ENCODE measurements around the gene SCART1. TPM values are rescaled to one million over a fixed set of nuclear protein-coding genes. Genes with fewer than 3 reads are reported as not detected.

Gene SCART1
- total RNA-seq, 2 experiments from 2014 or later, result 5.0 to 5.2 TPM

GRCh38 chr10:133458021-133458709 is 4.4 kb downstream of the SCART1 start:
- ChIA-PET CTCF (no interaction called here), POLR2A (no interaction called here)
- Histone ChIP-seq H3K36me3 (ENCODE audit: insufficient read depth, low read length) (no peaks in the 10 kb centered on the region), H3K4me1 (ENCODE audit: insufficient read depth, low read length) (peaks cover 3% of the 10 kb centered on the region), H3K9me3 (ENCODE audit: control insufficient read depth in 1 of 2, insufficient read depth in 1 of 2, low read length in 2 of 2) (no peaks in the 10 kb centered on the region), H3K4me3 (ENCODE audit: low read length) (no peak overlapping the region), H3K27ac (ENCODE audit: low read depth in 1 of 2, low read length in 2 of 2) (no peak overlapping the region), H3K27me3 (ENCODE audit: control insufficient read depth in 1 of 2, insufficient read depth in 2 of 2, low read length in 2 of 2) (no peaks in the 10 kb centered on the region)
- peak in 1 of 14 experiments; percentile 12 for DNase-seq
- Mint-ChIP-seq H3K27ac (no peak overlapping the region), H3K36me3 (ENCODE audit: low read depth) (no peaks in the 10 kb centered on the region), H3K4me1 (ENCODE audit: low read depth) (no peaks in the 10 kb centered on the region), H3K27me3 (no peaks in the 10 kb centered on the region), H3K4me3 (no peak overlapping the region), H3K9me3 (no peaks in the 10 kb centered on the region)
- TF ChIP-seq, protein P1, sequence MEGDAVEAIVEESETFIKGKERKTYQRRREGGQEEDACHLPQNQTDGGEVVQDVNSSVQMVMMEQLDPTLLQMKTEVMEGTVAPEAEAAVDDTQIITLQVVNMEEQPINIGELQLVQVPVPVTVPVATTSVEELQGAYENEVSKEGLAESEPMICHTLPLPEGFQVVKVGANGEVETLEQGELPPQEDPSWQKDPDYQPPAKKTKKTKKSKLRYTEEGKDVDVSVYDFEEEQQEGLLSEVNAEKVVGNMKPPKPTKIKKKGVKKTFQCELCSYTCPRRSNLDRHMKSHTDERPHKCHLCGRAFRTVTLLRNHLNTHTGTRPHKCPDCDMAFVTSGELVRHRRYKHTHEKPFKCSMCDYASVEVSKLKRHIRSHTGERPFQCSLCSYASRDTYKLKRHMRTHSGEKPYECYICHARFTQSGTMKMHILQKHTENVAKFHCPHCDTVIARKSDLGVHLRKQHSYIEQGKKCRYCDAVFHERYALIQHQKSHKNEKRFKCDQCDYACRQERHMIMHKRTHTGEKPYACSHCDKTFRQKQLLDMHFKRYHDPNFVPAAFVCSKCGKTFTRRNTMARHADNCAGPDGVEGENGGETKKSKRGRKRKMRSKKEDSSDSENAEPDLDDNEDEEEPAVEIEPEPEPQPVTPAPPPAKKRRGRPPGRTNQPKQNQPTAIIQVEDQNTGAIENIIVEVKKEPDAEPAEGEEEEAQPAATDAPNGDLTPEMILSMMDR (IDR thresholded peaks at IDR 0.05), result no peak
- no peak for ATAC-seq (ENCODE audit: poor library complexity)
- intact Hi-C loops (cut with DNase I, micrococcal nuclease), result no loop called here

DNA sequence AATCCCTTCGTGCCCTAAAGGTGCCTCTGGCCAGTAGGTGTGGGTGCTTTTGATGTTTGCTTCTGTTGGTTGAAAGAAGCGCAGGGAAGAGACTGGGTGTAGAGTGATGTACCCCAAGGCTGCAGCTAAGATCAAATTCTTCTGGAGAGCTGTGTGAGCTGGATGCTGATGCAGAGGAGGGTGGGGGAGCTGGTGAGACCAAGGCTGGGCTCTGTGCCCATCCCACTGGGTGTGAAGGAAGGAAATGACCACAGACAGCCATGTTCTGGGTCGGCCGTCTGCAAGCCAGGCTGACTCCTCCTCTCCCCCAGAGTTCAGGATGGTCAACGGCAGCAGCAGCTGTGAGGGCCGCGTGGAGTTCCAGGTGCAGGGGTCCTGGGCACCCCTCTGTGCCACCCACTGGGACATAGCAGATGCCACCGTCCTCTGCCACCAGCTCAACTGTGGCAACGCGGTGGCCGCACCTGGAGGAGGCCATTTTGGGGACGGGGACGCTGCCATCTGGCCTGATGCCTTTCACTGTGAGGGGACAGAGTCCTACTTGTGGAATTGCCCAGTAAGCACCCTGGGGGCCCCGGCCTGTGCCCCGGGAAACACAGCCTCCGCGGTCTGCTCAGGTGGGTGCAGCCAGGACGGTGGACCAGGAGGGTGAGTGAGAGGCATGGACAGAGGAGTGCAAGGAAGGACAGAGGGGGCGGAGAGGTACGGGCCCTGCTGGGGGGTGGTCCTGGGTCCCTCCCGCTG is 5.1 kb downstream of the SCART1 start:
- CTCF ChIA-PET, result no interaction called here

GRCh38 chr10:133459454-133460207 is 5.9 kb downstream of the SCART1 start:
- Mint-ChIP-seq H3K27me3 (no peaks in the 10 kb centered on the region), H3K4me1 (ENCODE audit: low read depth) (no peaks in the 10 kb centered on the region), H3K4me3 (no peak overlapping the region), H3K9me3 (no peaks in the 10 kb centered on the region), H3K27ac (no peak overlapping the region), H3K36me3 (ENCODE audit: low read depth) (no peaks in the 10 kb centered on the region)
- no peaks in the 10 kb centered on the region for H3K9me3 ChIP-seq (ENCODE audit: control insufficient read depth in 1 of 2, insufficient read depth in 1 of 2, low read length in 2 of 2)
- no peak overlapping the region for H3K27ac ChIP-seq (ENCODE audit: low read depth in 1 of 2, low read length in 2 of 2)
- TF ChIP-seq, protein P1 (IDR thresholded peaks at IDR 0.05), result no peak
- peak in 1 of 14 experiments; percentile 13 for DNase-seq
- intact Hi-C loops (cut with DNase I, micrococcal nuclease), result no loop called here
- H3K27me3 ChIP-seq (ENCODE audit: control insufficient read depth in 1 of 2, insufficient read depth in 2 of 2, low read length in 2 of 2), result no peaks in the 10 kb centered on the region
- peaks cover 3% of the 10 kb centered on the region for H3K4me1 ChIP-seq (ENCODE audit: insufficient read depth, low read length)
- CTCF ChIA-PET, result no interaction called here
- POLR2A ChIA-PET, result no interaction called here
- no peaks in the 10 kb centered on the region for H3K36me3 ChIP-seq (ENCODE audit: insufficient read depth, low read length)
- H3K4me3 ChIP-seq (ENCODE audit: low read length), result no peak overlapping the region
- no peak for ATAC-seq (ENCODE audit: poor library complexity)

More for the DNA sequence above, 5.1 kb downstream of the SCART1 start:
- H3K4me3 ChIP-seq (ENCODE audit: low read length), result no peak overlapping the region
- Mint-ChIP-seq H3K27me3 (no peaks in the 10 kb centered on the region), H3K36me3 (ENCODE audit: low read depth) (no peaks in the 10 kb centered on the region), H3K4me3 (no peak overlapping the region), H3K9me3 (no peaks in the 10 kb centered on the region), H3K27ac (no peak overlapping the region), H3K4me1 (ENCODE audit: low read depth) (no peaks in the 10 kb centered on the region)
- intact Hi-C loops (cut with DNase I, micrococcal nuclease), result no loop called here
- H3K27me3 ChIP-seq (ENCODE audit: control insufficient read depth in 1 of 2, insufficient read depth in 2 of 2, low read length in 2 of 2), result no peaks in the 10 kb centered on the region
- peak in 1 of 14 experiments; percentile 6 for DNase-seq
- POLR2A ChIA-PET, result no interaction called here
- TF ChIP-seq, protein P1 (IDR thresholded peaks at IDR 0.05), result no peak
- ATAC-seq (ENCODE audit: poor library complexity), result no peak
- no peaks in the 10 kb centered on the region for H3K9me3 ChIP-seq (ENCODE audit: control insufficient read depth in 1 of 2, insufficient read depth in 1 of 2, low read length in 2 of 2)
- H3K36me3 ChIP-seq (ENCODE audit: insufficient read depth, low read length), result no peaks in the 10 kb centered on the region
- H3K4me1 ChIP-seq (ENCODE audit: insufficient read depth, low read length), result peaks cover 3% of the 10 kb centered on the region
- no peak overlapping the region for H3K27ac ChIP-seq (ENCODE audit: low read depth in 1 of 2, low read length in 2 of 2)

All from CD4-positive, alpha-beta T cell (primary cell).